Hepatocyte (in vitro differentiated cells): ENCODE measurements around the gene BCL7B. TPM values are rescaled to one million over a fixed set of nuclear protein-coding genes. Genes with fewer than 3 reads are reported as not detected.
"Not testable (repeated sequence)": the region's sequence is repeated elsewhere in the genome, so short reads cannot be mapped to it uniquely, and the experiment has no call there.

Experiments
- DNase-seq: peaks from one replicate; pipeline ENCODE4 v3.0.0-alpha.2; 2016; ENCODE audit warnings: low spot score
- H2AFZ ChIP-seq: fragments of 200-600 bp; sonication (generic); 2 replicates; pipeline ENCODE4 v1.6.0; 2016; ENCODE audit warnings: antibody characterized with exemption, mild to moderate bottlenecking
- H3K27ac ChIP-seq: fragments of 200-600 bp; sonication (generic); 2 replicates; pipeline ENCODE4 v1.5.1; 2016; ENCODE audit warnings: mild to moderate bottlenecking
- H3K27me3 ChIP-seq: fragments of 200-600 bp; sonication (generic); 2 replicates; pipeline ENCODE4 v1.6.1; 2016
- H3K36me3 ChIP-seq: fragments of 200-600 bp; sonication (generic); replicated peaks from 2 replicates; pipeline ENCODE4 v1.5.1; 2016; ENCODE audit warnings: low read depth; ENCODE audit not compliant: insufficient read depth
- H3K4me1 ChIP-seq: fragments of 200-600 bp; sonication (generic); 2 replicates; pipeline ENCODE4 v1.5.1; 2016; ENCODE audit warnings: mild to moderate bottlenecking, moderate library complexity; ENCODE audit not compliant: insufficient read depth
- H3K4me2 ChIP-seq: fragments of 200-600 bp; sonication (generic); 2 replicates; pipeline ENCODE4 v1.6.0; 2016
- H3K4me3 ChIP-seq: fragments of 200-600 bp; sonication (generic); 2 replicates; pipeline ENCODE4 v1.5.1; 2016; ENCODE audit warnings: mild to moderate bottlenecking
- H3K79me2 ChIP-seq: fragments of 200-600 bp; sonication (generic); 2 replicates; pipeline ENCODE4 v1.6.0; 2017; ENCODE audit warnings: mild to moderate bottlenecking
- H3K9me2 ChIP-seq: fragments of 200-600 bp; sonication (generic); replicated peaks from 2 replicates; pipeline ENCODE4 v1.6.0; 2017; ENCODE audit warnings: mild to moderate bottlenecking; ENCODE audit not compliant: insufficient read depth
- H3K9me3 ChIP-seq: fragments of 200-600 bp; sonication (generic); 2 replicates; pipeline ENCODE4 v1.5.1; 2016; ENCODE audit warnings: low read depth, mild to moderate bottlenecking
- H4K20me1 ChIP-seq: fragments of 200-600 bp; sonication (generic); 2 replicates; pipeline ENCODE4 v1.6.0; 2016; ENCODE audit warnings: mild to moderate bottlenecking; ENCODE audit not compliant: insufficient read depth, poor library complexity, severe bottlenecking
- CTCF ChIP-seq: fragments of 200-600 bp; sonication (generic); IDR thresholded peaks from 2 replicates; pipeline ENCODE4 v1.5.1; 2016; ENCODE audit warnings: antibody characterized with exemption, mild to moderate bottlenecking; ENCODE audit not compliant: poor library complexity
- EZH2 ChIP-seq: fragments of 200-600 bp; sonication (generic); IDR thresholded peaks from 2 replicates; pipeline ENCODE4 v1.6.1; 2016; ENCODE audit warnings: antibody characterized with exemption, mild to moderate bottlenecking, borderline replicate concordance
- EZH2phosphoT487 ChIP-seq: fragments of 200-600 bp; sonication (generic); IDR thresholded peaks from one replicate; pipeline ENCODE4 v1.6.1; 2018; ENCODE audit warnings: antibody characterized with exemption, mild to moderate bottlenecking, low read depth, moderate library complexity; ENCODE audit not compliant: unreplicated experiment, severe bottlenecking
- WGBS: methylation state at CpG from one replicate; pipeline ENCODE4 v1.1.6; 2016; ENCODE audit warnings: low lambda C conversion rate; ENCODE audit errors: missing lambda C conversion rate; 5-methylcytosine and 5-hydroxymethylcytosine counted together
- polyA plus RNA-seq: library from polyadenylated mRNA; unstranded; fragments of >200 nt; fragmentation: Nextera tagmentation; extraction: Ambion mirVana; gene quantifications from 2 replicates; pipeline ENCODE4 v1.2.1, GENCODE V29; 2016
- total RNA-seq: library from RNA; depleted of rRNA; stranded (reverse); fragments of >200 nt; gene quantifications from 2 replicates; pipeline ENCODE4 v1.2.3, GENCODE V29; 2014

The BCL7B gene
- total and polyA plus RNA-seq, 2 experiments from 2014 or later, result 44.7 to 54.0 TPM

GRCh38 chr7:73537051-73537450 is 20.4 kb downstream of the BCL7B start:
- Histone ChIP-seq H3K79me2 (peaks cover 4% of the 10 kb centered on the region), H3K27ac (no peak overlapping the region), H3K9me3 (no peaks in the 10 kb centered on the region), H3K4me2 (no peak overlapping the region), H3K36me3 (peaks cover 4% of the 10 kb centered on the region), H3K27me3 (no peaks in the 10 kb centered on the region), H3K9me2 (no peaks in the 10 kb centered on the region), H2AFZ (no peak overlapping the region), H3K4me3 (no peak overlapping the region), H3K4me1 (no peaks in the 10 kb centered on the region), H4K20me1 (no peaks in the 10 kb centered on the region)
- 98% methylated on average over 15 of the region's 16 CpGs for WGBS
- no peak for DNase-seq
- TF ChIP-seq CTCF, result no peak
- TF ChIP-seq EZH2phosphoT487, result no peak
- no peak for TF ChIP-seq EZH2

GRCh38 chr7:73536479-73536878 is 21.0 kb downstream of the BCL7B start:
- H3K4me3 ChIP-seq, result no peak overlapping the region
- DNase-seq, result no peak

GRCh38 chr7:73535918-73536317 is 21.6 kb downstream of the BCL7B start:
- DNase-seq, H2AFZ ChIP-seq, H3K27me3 ChIP-seq, H3K79me2 ChIP-seq, H4K20me1 ChIP-seq, H3K4me3 ChIP-seq, H3K9me2 ChIP-seq, H3K4me1 ChIP-seq, H3K4me2 ChIP-seq, H3K27ac ChIP-seq, H3K36me3 ChIP-seq, H3K9me3 ChIP-seq: not testable (repeated sequence)
- 92% methylated on average over 7 of the region's 7 CpGs for WGBS

More at GRCh38 chr7:73536479-73536878, 21.0 kb downstream of the BCL7B start:
- Histone ChIP-seq H3K9me2 (no peaks in the 10 kb centered on the region), H3K4me1 (no peaks in the 10 kb centered on the region), H3K36me3 (peaks cover 4% of the 10 kb centered on the region), H3K9me3 (no peaks in the 10 kb centered on the region), H2AFZ (no peak overlapping the region), H4K20me1 (no peaks in the 10 kb centered on the region), H3K27me3 (no peaks in the 10 kb centered on the region), H3K27ac (no peak overlapping the region), H3K79me2 (no peaks in the 10 kb centered on the region), H3K4me2 (no peak overlapping the region)
- WGBS, result 67% methylated on average over 5 of the region's 5 CpGs
- TF ChIP-seq CTCF (no peak), EZH2phosphoT487 (no peak), EZH2 (no peak)

GRCh38 chr7:73533742-73534141 is 23.7 kb downstream of the BCL7B start:
- Histone ChIP-seq H3K9me2 (no peaks in the 10 kb centered on the region), H3K4me2 (no peak overlapping the region), H3K4me3 (no peak overlapping the region), H3K9me3 (no peaks in the 10 kb centered on the region), H3K27me3 (no peaks in the 10 kb centered on the region), H3K4me1 (no peaks in the 10 kb centered on the region), H3K36me3 (no peaks in the 10 kb centered on the region), H3K27ac (no peak overlapping the region), H4K20me1 (no peaks in the 10 kb centered on the region), H3K79me2 (no peaks in the 10 kb centered on the region), H2AFZ (no peak overlapping the region)
- no peak for TF ChIP-seq EZH2
- no peak for TF ChIP-seq EZH2phosphoT487
- 86% methylated on average over 9 of the region's 9 CpGs for WGBS
- no peak for DNase-seq

- H3K36me3 ChIP-seq, result no peaks in the 10 kb centered on the region
- TF ChIP-seq CTCF (no peak), EZH2phosphoT487 (no peak), EZH2 (no peak)
- H3K9me3 ChIP-seq, result no peaks in the 10 kb centered on the region
- H3K79me2 ChIP-seq, result no peaks in the 10 kb centered on the region
- H3K4me3 ChIP-seq, result no peak overlapping the region
- DNase-seq, result no peak
- H3K9me2 ChIP-seq, result no peaks in the 10 kb centered on the region
- no peaks in the 10 kb centered on the region for H3K27me3 ChIP-seq
- 94% methylated on average over 6 of the region's 6 CpGs for WGBS
- no peak overlapping the region for H3K4me2 ChIP-seq
- no peaks in the 10 kb centered on the region for H3K4me1 ChIP-seq
- no peak overlapping the region for H3K27ac ChIP-seq
- no peaks in the 10 kb centered on the region for H4K20me1 ChIP-seq
- H2AFZ ChIP-seq, result no peak overlapping the region
These were observed 25.3 kb downstream of the BCL7B start for GRCh38 chr7:73532224-73532623.
